Measurements from ENCODE around the gene WDR62. TPM values are rescaled to one million over a fixed set of nuclear protein-coding genes. Genes with fewer than 3 reads are reported as not detected.

Gene WDR62
- total and polyA plus RNA-seq, 2 donors (not counting 3 experiments of a cell fraction or from before 2014, with no cell fraction given): 8.0 to 13.4 TPM

DNA sequence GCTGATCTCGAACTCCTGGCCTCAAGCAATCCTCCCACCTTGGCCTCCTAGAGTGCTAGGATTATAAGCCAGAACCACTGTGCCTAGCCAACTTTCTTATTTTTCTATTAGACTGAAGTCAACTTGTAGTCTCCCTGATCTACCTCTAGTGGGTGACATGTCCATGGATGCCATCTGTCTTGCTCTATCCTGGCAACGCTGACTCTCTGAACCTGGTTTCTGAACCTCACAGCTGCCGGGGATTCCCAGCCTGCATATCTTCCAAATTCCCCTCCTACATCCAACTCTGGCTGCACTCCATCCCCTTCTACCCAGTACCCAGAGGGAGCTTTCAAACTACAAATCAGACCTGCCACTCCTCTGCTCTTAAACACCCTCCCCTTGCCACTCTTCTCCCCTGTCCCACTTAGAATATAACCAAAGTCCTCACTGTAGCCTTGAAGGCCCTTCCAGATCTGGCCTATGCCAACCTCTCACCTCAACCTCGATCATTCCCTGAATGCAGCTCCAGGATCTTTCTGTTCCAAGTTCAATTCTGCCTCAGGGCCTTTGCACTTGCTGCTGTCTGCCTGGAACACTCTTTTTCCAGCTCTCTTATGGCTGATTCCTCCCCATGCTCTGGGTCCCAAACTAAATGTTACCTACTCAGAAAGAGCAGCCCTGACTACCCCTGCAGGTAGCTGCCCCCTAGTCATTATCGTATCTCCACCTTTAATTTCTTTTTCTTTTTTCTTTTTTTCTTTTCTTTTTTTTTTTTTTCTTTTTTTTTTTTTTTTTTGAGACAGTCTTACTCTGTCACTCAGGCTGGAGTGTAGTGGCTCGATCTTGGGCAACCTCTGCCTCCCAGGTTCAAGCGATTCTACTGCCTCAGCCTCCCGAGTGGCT, 24.2 kb upstream of the WDR62 start:
- Histone ChIP-seq H3K4me3 (replicated peaks in 1 of 3; ENCODE audit: insufficient read depth in 1 of 3, low read depth in 1 of 3, low read length in 3 of 3) (no peak overlapping the region), H2AFZ (ENCODE audit: low read depth, low read length) (no peak overlapping the region), H3K27ac (ENCODE audit: insufficient read depth, low read depth, low read length) (no peak overlapping the region), H3K9me1 (replicated peaks; ENCODE audit: control insufficient read depth, extremely low read depth, insufficient read depth, low read length) (no peaks in the 10 kb centered on the region), H3K36me3 (ENCODE audit: control insufficient read depth in 2 of 2, extremely low read depth in 1 of 2, insufficient read depth in 2 of 2, low read length in 2 of 2) (peaks cover 0 to 7% of the 10 kb centered on the region in 2 experiments), H3K4me2 (ENCODE audit: insufficient read depth, low read length) (no peak overlapping the region), H3K4me1 (ENCODE audit: control insufficient read depth, extremely low read depth, insufficient read depth, low read length) (peaks cover 6% of the 10 kb centered on the region), H4K20me1 (replicated peaks; ENCODE audit: control insufficient read depth, extremely low read depth, insufficient read depth, low read length) (no peaks in the 10 kb centered on the region), H3K79me2 (ENCODE audit: control insufficient read depth, insufficient read depth, low read length) (no peaks in the 10 kb centered on the region), H3K27me3 (ENCODE audit: control insufficient read depth in 2 of 2, insufficient read depth in 2 of 2, low read length in 2 of 2) (no peaks in the 10 kb centered on the region), H3K9ac (replicated peaks; ENCODE audit: extremely low read depth, insufficient read depth, low read length) (no peak overlapping the region), H3K9me3 (replicated peaks; ENCODE audit: control insufficient read depth, insufficient read depth, low read length) (no peaks in the 10 kb centered on the region)
- no TSS peak for BruUV-seq (replicated peaks)
- FAIRE-seq: no peak
- ChIA-PET POLR2A (no interaction called here), CTCF (interaction anchor here (1.1 to 1.3 kb wide), 2 partner anchors 16 to 23 kb away, joined by 3 to 5 read pairs; partner anchors contain the start of genes ALKBH6 and THAP8)
- TF ChIP-seq POLR2A (IDR thresholded peaks at IDR 0.05; ENCODE audit: low read depth, low read length): no peak
- TF ChIP-seq GATA2 (IDR thresholded peaks at IDR 0.05; ENCODE audit: insufficient read depth, insufficient read length, low read depth, low read length): no peak
- no peak for TF ChIP-seq JUN (IDR thresholded peaks at IDR 0.05; ENCODE audit: borderline replicate concordance, insufficient read depth, insufficient read length, low read depth)
- no peak for TF ChIP-seq POLR2AphosphoS5 (IDR thresholded peaks at IDR 0.05; ENCODE audit: insufficient read depth, low read depth, low read length)
- TF ChIP-seq MYC (IDR thresholded peaks at IDR 0.05; ENCODE audit: low read depth, low read length): no peak
- TF ChIP-seq FOS (IDR thresholded peaks at IDR 0.05; ENCODE audit: borderline replicate concordance, insufficient read depth, low read length): no peak
- TF ChIP-seq EZH2 (IDR thresholded peaks at IDR 0.05; ENCODE audit: borderline replicate concordance, low read depth, low read length, severe bottlenecking): no peak
- TF ChIP-seq, protein P1, sequence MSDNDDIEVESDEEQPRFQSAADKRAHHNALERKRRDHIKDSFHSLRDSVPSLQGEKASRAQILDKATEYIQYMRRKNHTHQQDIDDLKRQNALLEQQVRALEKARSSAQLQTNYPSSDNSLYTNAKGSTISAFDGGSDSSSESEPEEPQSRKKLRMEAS (IDR thresholded peaks at IDR 0.05; ENCODE audit: insufficient read depth, insufficient read length): no peak
- TF ChIP-seq, protein P2, sequence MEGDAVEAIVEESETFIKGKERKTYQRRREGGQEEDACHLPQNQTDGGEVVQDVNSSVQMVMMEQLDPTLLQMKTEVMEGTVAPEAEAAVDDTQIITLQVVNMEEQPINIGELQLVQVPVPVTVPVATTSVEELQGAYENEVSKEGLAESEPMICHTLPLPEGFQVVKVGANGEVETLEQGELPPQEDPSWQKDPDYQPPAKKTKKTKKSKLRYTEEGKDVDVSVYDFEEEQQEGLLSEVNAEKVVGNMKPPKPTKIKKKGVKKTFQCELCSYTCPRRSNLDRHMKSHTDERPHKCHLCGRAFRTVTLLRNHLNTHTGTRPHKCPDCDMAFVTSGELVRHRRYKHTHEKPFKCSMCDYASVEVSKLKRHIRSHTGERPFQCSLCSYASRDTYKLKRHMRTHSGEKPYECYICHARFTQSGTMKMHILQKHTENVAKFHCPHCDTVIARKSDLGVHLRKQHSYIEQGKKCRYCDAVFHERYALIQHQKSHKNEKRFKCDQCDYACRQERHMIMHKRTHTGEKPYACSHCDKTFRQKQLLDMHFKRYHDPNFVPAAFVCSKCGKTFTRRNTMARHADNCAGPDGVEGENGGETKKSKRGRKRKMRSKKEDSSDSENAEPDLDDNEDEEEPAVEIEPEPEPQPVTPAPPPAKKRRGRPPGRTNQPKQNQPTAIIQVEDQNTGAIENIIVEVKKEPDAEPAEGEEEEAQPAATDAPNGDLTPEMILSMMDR (IDR thresholded peaks at IDR 0.05; ENCODE audit: extremely low read depth in 1 of 2, insufficient read depth in 1 of 2, low read depth in 1 of 2, low read length in 2 of 2): no peak
- dilution Hi-C loops (cut with MboI; ENCODE audit: extremely low pct_ligation_motif_present, low sequenced_read_pairs) (no loop called here), intact Hi-C loops (cut with micrococcal nuclease) (no loop called here)
- DNase-seq (ENCODE audit: low read depth, low spot score): no peak

All from endothelial cell of umbilical vein (primary cell).